ENCODE measurements around the gene KIF15.
A peak's percentile ranks its signal among the peaks of the same experiment; 100 is the strongest.

The KIF15 gene

DNA sequence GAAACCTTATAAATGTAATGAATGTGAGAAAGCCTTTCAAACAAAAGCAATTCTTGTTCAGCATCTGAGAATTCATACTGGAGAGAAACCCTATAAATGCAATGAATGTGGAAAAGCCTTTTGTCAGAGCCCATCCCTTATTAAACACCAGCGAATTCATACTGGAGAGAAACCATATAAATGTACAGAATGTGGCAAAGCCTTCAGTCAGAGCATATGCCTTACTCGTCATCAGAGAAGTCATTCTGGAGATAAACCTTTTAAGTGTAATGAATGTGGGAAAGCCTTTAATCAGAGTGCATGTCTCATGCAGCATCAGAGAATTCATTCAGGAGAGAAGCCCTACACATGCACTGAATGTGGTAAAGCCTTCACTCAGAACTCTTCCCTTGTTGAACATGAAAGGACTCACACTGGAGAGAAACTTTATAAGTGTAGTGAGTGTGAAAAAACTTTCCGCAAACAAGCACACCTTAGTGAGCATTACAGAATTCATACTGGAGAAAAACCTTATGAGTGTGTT, 26.9 kb upstream of the KIF15 start:
- Histone ChIP-seq H3K36me3 (ENCODE audit: control insufficient read depth, low read length) (peaks cover 41% of the 10 kb centered on the region), H3K9me3 (ENCODE audit: control insufficient read depth, insufficient read depth, low read length) (peaks cover 28% of the 10 kb centered on the region), H3K9me2 (replicated peaks; ENCODE audit: control insufficient read depth, low read length) (no peaks in the 10 kb centered on the region), H3K4me2 (ENCODE audit: low read length) (no peak overlapping the region), H4K20me1 (ENCODE audit: control insufficient read depth, insufficient read depth, low read depth, low read length) (no peaks in the 10 kb centered on the region), H3K27ac (ENCODE audit: low read depth, low read length) (no peak overlapping the region), H3K79me2 (ENCODE audit: control insufficient read depth, low read length) (peaks cover 2% of the 10 kb centered on the region; the same call in 1 of the 2 replicates), H3K27me3 (ENCODE audit: control insufficient read depth, low read length) (no peaks in the 10 kb centered on the region), H3K4me1 (ENCODE audit: control insufficient read depth, low read length) (peaks cover 8% of the 10 kb centered on the region), H3F3A (ENCODE audit: control insufficient read depth, insufficient read depth) (no peaks in the 10 kb centered on the region), H3K4me3 (ENCODE audit: low read length) (no peak overlapping the region)
- no peak for TF ChIP-seq EZH2phosphoT487 (IDR thresholded peaks at IDR 0.05; ENCODE audit: borderline replicate concordance, low read length)

DNA sequence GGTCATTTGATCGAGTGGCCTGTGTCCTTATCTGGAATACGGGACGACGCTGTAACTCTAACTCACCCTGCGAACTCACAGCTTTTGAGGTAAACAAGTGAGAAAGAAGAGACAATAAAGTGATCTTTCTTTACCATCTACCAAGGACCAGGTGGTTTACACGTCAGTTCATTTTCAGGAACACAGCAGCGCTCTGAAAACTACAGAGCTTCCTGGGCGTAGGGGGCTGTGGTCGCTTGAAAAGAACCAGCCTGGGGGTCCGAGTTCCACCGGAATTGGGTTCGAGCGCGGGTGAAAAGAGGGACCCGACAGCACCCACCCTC, 532 bp upstream of the KIF15 start:
- Histone ChIP-seq H3K36me3 (ENCODE audit: control insufficient read depth, low read length) (peaks cover 79% of the 10 kb centered on the region), H4K20me1 (ENCODE audit: control insufficient read depth, insufficient read depth, low read depth, low read length) (no peaks in the 10 kb centered on the region), H3K4me1 (ENCODE audit: control insufficient read depth, low read length) (peaks cover 11% of the 10 kb centered on the region), H3K9me3 (ENCODE audit: control insufficient read depth, insufficient read depth, low read length) (peaks cover 11% of the 10 kb centered on the region; the same call in 1 of the 2 replicates), H3K4me3 (ENCODE audit: low read length) (peak overlapping the region; percentile 94), H3K4me2 (ENCODE audit: low read length) (peak overlapping the region; percentile 83), H3K9me2 (replicated peaks; ENCODE audit: control insufficient read depth, low read length) (no peaks in the 10 kb centered on the region), H3K27ac (ENCODE audit: low read depth, low read length) (peak overlapping the region; percentile 25; the same call in 1 of the 2 replicates), H3F3A (ENCODE audit: control insufficient read depth, insufficient read depth) (no peaks in the 10 kb centered on the region), H3K79me2 (ENCODE audit: control insufficient read depth, low read length) (peaks cover 96% of the 10 kb centered on the region), H3K27me3 (ENCODE audit: control insufficient read depth, low read length) (no peaks in the 10 kb centered on the region)
- TF ChIP-seq, protein P1, sequence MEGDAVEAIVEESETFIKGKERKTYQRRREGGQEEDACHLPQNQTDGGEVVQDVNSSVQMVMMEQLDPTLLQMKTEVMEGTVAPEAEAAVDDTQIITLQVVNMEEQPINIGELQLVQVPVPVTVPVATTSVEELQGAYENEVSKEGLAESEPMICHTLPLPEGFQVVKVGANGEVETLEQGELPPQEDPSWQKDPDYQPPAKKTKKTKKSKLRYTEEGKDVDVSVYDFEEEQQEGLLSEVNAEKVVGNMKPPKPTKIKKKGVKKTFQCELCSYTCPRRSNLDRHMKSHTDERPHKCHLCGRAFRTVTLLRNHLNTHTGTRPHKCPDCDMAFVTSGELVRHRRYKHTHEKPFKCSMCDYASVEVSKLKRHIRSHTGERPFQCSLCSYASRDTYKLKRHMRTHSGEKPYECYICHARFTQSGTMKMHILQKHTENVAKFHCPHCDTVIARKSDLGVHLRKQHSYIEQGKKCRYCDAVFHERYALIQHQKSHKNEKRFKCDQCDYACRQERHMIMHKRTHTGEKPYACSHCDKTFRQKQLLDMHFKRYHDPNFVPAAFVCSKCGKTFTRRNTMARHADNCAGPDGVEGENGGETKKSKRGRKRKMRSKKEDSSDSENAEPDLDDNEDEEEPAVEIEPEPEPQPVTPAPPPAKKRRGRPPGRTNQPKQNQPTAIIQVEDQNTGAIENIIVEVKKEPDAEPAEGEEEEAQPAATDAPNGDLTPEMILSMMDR (IDR thresholded peaks at IDR 0.05; ENCODE audit: low read depth, low read length, poor library complexity, severe bottlenecking) = no peak
- TF ChIP-seq EZH2phosphoT487 (IDR thresholded peaks at IDR 0.05; ENCODE audit: borderline replicate concordance, low read length) = no peak

DNA sequence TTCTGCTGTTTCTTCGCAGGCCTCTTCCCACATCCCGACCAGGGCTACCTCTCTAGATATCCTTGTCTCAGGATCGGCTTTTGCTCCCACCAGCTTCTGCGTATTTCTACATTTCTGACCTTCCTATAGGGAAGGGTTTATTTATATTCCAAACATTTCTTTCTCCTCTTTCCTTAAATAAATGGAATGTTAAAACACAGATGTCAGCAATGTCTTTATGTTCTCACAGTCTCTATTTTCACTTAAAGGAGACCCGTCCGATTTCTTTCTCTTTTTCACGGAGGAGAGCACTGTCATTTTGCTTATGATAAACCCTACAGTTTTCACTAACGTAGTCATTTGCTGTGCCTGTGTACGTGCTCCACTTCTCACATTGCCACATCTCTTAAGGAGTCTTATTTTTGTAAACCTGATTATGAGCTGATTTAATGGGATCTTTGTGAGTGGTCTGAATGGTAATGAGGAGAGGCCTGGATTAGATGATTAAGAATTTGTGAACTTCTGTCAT, 630 bp downstream of the KIF15 start:
- no peaks in the 10 kb centered on the region for H3F3A ChIP-seq (ENCODE audit: control insufficient read depth, insufficient read depth)
- peaks cover 18% of the 10 kb centered on the region for H3K9me3 ChIP-seq (ENCODE audit: control insufficient read depth, insufficient read depth, low read length)
- peak overlapping the region; percentile 83 for H3K4me2 ChIP-seq (ENCODE audit: low read length)
- peaks cover 76% of the 10 kb centered on the region for H3K36me3 ChIP-seq (ENCODE audit: control insufficient read depth, low read length)
- TF ChIP-seq, protein P1 (IDR thresholded peaks at IDR 0.05; ENCODE audit: low read depth, low read length, poor library complexity, severe bottlenecking) = no peak
- TF ChIP-seq EZH2phosphoT487 (IDR thresholded peaks at IDR 0.05; ENCODE audit: borderline replicate concordance, low read length) = no peak
- H3K79me2 ChIP-seq (ENCODE audit: control insufficient read depth, low read length) = peaks cover 95% of the 10 kb centered on the region
- H4K20me1 ChIP-seq (ENCODE audit: control insufficient read depth, insufficient read depth, low read depth, low read length) = no peaks in the 10 kb centered on the region
- H3K9me2 ChIP-seq (replicated peaks; ENCODE audit: control insufficient read depth, low read length) = no peaks in the 10 kb centered on the region
- H3K4me3 ChIP-seq (ENCODE audit: low read length) = peak overlapping the region; percentile 94
- H3K27me3 ChIP-seq (ENCODE audit: control insufficient read depth, low read length) = no peaks in the 10 kb centered on the region
- H3K4me1 ChIP-seq (ENCODE audit: control insufficient read depth, low read length) = peaks cover 11% of the 10 kb centered on the region
- peak overlapping the region; percentile 54 for H3K27ac ChIP-seq (ENCODE audit: low read depth, low read length)

DNA sequence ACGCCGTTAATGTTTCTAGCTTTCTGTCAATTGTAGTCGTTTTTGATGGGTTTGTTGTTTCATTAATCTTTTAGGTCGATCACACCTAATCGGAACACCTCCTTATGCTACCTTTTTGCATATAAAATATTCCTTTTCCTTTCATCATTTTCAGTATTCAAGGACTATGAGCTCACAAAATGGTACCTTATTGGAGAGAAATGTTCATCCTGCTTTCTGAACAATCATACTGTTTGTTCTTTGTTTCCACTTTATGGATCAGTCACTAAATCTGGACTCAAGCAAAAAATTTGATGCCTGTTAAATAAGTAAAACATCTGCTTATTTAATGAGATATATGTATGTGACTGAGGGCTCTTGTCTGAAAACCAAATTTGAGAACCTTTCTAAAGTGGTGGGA, 1.1 kb downstream of the KIF15 start:
- Histone ChIP-seq H3K9me3 (ENCODE audit: control insufficient read depth, insufficient read depth, low read length) (peaks cover 20% of the 10 kb centered on the region), H3K36me3 (ENCODE audit: control insufficient read depth, low read length) (peaks cover 73% of the 10 kb centered on the region), H3K4me1 (ENCODE audit: control insufficient read depth, low read length) (peaks cover 11% of the 10 kb centered on the region), H3K79me2 (ENCODE audit: control insufficient read depth, low read length) (peaks cover 94% of the 10 kb centered on the region), H3K4me2 (ENCODE audit: low read length) (peak overlapping the region; percentile 83), H3K9me2 (replicated peaks; ENCODE audit: control insufficient read depth, low read length) (no peaks in the 10 kb centered on the region), H3K4me3 (ENCODE audit: low read length) (peak overlapping the region; percentile 94), H3F3A (ENCODE audit: control insufficient read depth, insufficient read depth) (no peaks in the 10 kb centered on the region), H3K27me3 (ENCODE audit: control insufficient read depth, low read length) (no peaks in the 10 kb centered on the region), H3K27ac (ENCODE audit: low read depth, low read length) (no peak overlapping the region), H4K20me1 (ENCODE audit: control insufficient read depth, insufficient read depth, low read depth, low read length) (no peaks in the 10 kb centered on the region)
- no peak for TF ChIP-seq EZH2phosphoT487 (IDR thresholded peaks at IDR 0.05; ENCODE audit: borderline replicate concordance, low read length)
- TF ChIP-seq, protein P1 (IDR thresholded peaks at IDR 0.05; ENCODE audit: low read depth, low read length, poor library complexity, severe bottlenecking) = no peak
